Measurements from ENCODE around the gene PGAM2. TPM values are rescaled to one million over a fixed set of nuclear protein-coding genes. Genes with fewer than 3 reads are reported as not detected.

PGAM2 gene
- total and polyA plus RNA-seq, 2 of the 13 experiments (the other 11 are each of a cell fraction or from before 2014, with no cell fraction given) = 0.22 TPM; not detected in 1

DNA sequence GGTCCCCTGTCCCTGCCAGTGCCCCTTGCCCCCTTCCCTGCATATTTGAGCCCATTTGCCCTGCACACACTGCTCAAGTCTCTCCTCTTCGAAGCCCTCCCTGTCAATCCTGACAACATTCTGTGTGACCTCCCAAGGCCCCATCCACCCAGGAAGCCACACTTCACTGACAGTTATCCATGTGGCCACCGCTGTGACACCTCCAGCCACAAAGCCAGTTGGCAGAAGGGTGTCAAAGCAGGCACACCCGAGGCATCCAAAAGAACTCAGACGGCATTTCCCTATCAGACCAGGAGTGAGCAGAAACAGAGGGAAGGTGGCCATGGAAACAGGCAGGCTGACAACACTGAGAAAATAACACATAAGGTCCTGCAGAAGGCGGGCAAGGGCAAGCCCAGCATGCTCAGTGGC lies 12.3 kb upstream of the PGAM2 start (continued):
- TF ChIP-seq TP53 (CRISPR knock-in tag; conservative IDR thresholded peaks at IDR 0.05) (no peak), TOPORS (CRISPR knock-in tag; IDR thresholded peaks at IDR 0.05) (no peak)
- TF ChIP-seq, protein P1, sequence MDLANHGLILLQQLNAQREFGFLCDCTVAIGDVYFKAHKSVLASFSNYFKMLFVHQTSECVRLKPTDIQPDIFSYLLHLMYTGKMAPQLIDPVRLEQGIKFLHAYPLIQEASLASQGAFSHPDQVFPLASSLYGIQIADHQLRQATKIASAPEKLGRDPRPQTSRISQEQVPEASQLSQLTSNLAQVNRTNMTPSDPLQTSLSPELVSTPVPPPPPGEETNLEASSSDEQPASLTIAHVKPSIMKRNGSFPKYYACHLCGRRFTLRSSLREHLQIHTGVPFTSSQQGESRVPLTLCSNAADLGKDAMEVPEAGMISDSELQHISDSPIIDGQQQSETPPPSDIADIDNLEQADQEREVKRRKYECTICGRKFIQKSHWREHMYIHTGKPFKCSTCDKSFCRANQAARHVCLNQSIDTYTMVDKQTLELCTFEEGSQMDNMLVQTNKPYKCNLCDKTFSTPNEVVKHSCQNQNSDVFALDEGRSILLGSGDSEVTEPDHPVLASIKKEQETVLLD (CRISPR knock-in tag; IDR thresholded peaks at IDR 0.05; ENCODE audit: low read depth) = no peak

DNA sequence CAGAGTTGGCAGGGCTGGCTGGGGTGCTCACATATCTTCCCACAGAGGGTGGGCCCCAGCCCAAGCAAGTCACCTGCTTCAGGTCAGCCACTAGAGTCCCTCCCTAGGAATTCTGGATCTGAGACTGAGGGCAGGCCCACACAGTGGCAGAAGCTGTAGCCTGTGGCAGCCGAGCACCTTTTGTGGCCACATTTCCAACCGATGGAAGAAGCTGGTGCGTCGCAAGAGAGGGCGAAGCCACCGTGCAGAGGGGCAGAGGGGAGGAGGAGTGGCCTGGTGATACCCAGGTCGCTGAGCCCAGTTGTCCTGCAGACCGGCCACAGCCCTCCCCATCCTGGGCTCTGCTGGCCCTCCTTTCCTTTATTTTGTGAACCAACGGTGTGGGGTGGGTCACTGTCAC lies 11.7 kb upstream of the PGAM2 start:
- DNase-seq (ENCODE audit: low spot score) (no peak), FAIRE-seq (no peak), ATAC-seq (no peak)
- in situ Hi-C loops (cut with HindIII; ENCODE audit: extremely low pct_ligation_motif_present, low pct_unique_long_range_greater_than_20kb) (no loop called here), intact Hi-C loops (cut with micrococcal nuclease; ENCODE audit: unreplicated experiment) (no loop called here)
- Histone ChIP-seq H4K20me1 (ENCODE audit: insufficient read depth, low read length) (no peaks in the 10 kb centered on the region), H3K4me2 (ENCODE audit: low read depth, low read length) (no peak overlapping the region), H3K36me3 (replicated peaks in 1 of 2; ENCODE audit: control insufficient read depth in 1 of 2, insufficient read depth in 2 of 2, low read length in 2 of 2) (peaks cover 11 to 29% of the 10 kb centered on the region in 2 experiments; a peak in 4 of 5 replicates), H3K4me1 (ENCODE audit: insufficient read depth, low read length) (peaks cover 23% of the 10 kb centered on the region), H3K27me3 (ENCODE audit: control insufficient read depth in 1 of 2, insufficient read depth in 2 of 2, low read length in 2 of 2) (no peaks in the 10 kb centered on the region), H3K9me3 (ENCODE audit: low read length) (no peaks in the 10 kb centered on the region), H3K4me3 (replicated peaks in 1 of 3; ENCODE audit: insufficient read depth in 1 of 3, low read depth in 2 of 3, low read length in 3 of 3) (no peak overlapping the region), H3K79me2 (ENCODE audit: insufficient read depth, low read length) (no peaks in the 10 kb centered on the region), H3K27ac (ENCODE audit: extremely low read length, insufficient read depth, low read length) (no peak overlapping the region), H3K9ac (ENCODE audit: insufficient read depth, low read depth, low read length) (no peak overlapping the region), H2AFZ (ENCODE audit: low read length) (no peak overlapping the region)
- POLR2A ChIA-PET = no interaction called here
- CTCF ChIA-PET (ENCODE audit: low intra/inter-chr PET ratio, low total read pairs) = no interaction called here
- BruUV-seq (replicated peaks) = no TSS peak
- 96% methylated on average over 9 of the region's 9 CpGs for WGBS (ENCODE audit: low lambda C conversion rate)
- TF ChIP-seq ZNF713 (CRISPR knock-in tag; IDR thresholded peaks at IDR 0.05) (no peak), ZNF577 (CRISPR knock-in tag; IDR thresholded peaks at IDR 0.05; ENCODE audit: borderline replicate concordance, low read depth) (no peak), MTA1 (CRISPR knock-in tag; IDR thresholded peaks at IDR 0.05; ENCODE audit: borderline replicate concordance) (no peak), ZNF326 (CRISPR knock-in tag; IDR thresholded peaks at IDR 0.05; ENCODE audit: borderline replicate concordance) (no peak), ZNF672 (CRISPR knock-in tag; IDR thresholded peaks at IDR 0.05) (no peak), HOXA5 (CRISPR knock-in tag; IDR thresholded peaks at IDR 0.05) (no peak), SETDB1 (CRISPR knock-in tag; IDR thresholded peaks at IDR 0.05; ENCODE audit: borderline replicate concordance) (no peak)
- TF ChIP-seq, protein P2, sequence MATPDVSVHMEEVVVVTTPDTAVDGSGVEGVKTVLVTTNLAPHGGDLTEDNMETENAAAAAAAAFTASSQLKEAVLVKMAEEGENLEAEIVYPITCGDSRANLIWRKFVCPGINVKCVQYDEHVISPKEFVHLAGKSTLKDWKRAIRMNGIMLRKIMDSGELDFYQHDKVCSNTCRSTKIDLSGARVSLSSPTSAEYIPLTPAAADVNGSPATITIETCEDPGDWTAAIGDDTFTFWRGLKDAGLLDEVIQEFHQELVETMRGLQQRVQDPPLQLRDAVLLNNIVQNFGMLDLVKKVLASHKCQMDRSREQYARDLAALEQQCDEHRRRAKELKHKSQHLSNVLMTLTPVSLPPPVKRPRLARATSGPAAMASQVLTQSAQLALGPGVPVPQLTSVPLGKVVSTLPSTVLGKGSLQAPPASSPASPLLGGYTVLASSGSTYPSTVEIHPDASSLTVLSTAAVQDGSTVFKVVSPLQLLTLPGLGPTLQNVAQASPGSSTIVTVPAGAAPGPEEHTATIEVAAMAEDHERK (CRISPR knock-in tag; IDR thresholded peaks at IDR 0.05; ENCODE audit: low read depth) = no peak
- TF ChIP-seq, protein P3, sequence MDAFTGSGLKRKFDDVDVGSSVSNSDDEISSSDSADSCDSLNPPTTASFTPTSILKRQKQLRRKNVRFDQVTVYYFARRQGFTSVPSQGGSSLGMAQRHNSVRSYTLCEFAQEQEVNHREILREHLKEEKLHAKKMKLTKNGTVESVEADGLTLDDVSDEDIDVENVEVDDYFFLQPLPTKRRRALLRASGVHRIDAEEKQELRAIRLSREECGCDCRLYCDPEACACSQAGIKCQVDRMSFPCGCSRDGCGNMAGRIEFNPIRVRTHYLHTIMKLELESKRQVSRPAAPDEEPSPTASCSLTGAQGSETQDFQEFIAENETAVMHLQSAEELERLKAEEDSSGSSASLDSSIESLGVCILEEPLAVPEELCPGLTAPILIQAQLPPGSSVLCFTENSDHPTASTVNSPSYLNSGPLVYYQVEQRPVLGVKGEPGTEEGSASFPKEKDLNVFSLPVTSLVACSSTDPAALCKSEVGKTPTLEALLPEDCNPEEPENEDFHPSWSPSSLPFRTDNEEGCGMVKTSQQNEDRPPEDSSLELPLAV (CRISPR knock-in tag; conservative IDR thresholded peaks at IDR 0.05; ENCODE audit: low read depth) = no peak

Data from HepG2 (cell line).